ENCODE results near the gene ZNF684.
A peak's percentile ranks its signal among the peaks of the same experiment; 100 is the strongest.
"Not testable (repeated sequence)": the region's sequence is repeated elsewhere in the genome, so short reads cannot be mapped to it uniquely, and the experiment has no call there.

The ZNF684 gene

DNA sequence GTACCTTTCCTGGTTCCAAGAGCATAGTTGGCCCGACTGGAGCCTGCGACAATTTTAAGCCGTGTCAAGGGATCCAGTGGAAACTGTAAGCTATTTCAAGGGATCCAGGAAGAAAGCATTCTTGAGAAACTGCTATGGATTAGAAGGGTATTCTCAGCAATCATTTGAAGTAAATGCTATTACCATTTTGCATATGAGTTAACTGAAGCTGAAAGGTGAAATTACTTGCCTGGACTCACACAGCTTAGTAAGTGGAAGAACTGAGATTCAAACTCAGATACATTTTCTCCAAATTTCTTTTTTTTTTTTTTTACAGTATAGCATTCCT lies 589 bp downstream of the ZNF684 start:
- DNase-seq (ENCODE audit: low spot score), result no peak
- TF ChIP-seq CTCF (IDR thresholded peaks at IDR 0.05; ENCODE audit: extremely low read depth, missing control alignments), result no peak

DNA sequence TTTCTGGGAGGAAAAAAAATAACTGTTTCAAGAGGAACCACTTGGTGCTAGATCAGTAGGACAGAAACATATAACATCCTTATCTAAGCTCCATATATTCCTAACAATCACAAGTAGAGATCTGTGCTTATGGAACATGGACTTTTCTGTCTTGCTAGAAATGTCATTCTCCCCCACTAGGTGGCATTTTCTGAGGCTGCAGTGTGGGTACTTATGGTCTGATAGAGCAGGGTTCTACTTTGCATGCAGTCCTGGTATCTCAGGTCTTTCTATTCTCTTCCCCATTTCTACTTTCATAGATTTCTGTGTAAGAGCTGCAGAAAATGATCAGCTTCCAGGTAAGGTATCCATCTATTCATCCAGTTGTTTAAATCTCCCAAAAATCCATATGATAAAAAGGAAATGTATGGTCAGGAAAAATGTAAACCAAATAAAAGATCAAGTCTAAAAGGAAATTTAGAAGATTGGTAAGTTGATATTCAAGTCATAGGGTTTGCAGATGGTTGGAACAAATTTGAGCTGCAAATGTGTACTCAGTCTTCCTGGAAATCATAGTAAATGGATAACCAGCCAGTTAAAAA lies 1.5 kb downstream of the ZNF684 start:
- DNase-seq (ENCODE audit: low spot score), result peak; percentile 61
- TF ChIP-seq CTCF (IDR thresholded peaks at IDR 0.05; ENCODE audit: extremely low read depth, missing control alignments), result peak; percentile 26

GRCh38 chr1:40534589-40534988 lies 3.2 kb downstream of the ZNF684 start:
- DNase-seq (ENCODE audit: low spot score), result no peak
- no peak for TF ChIP-seq CTCF (IDR thresholded peaks at IDR 0.05; ENCODE audit: extremely low read depth, missing control alignments)

DNA sequence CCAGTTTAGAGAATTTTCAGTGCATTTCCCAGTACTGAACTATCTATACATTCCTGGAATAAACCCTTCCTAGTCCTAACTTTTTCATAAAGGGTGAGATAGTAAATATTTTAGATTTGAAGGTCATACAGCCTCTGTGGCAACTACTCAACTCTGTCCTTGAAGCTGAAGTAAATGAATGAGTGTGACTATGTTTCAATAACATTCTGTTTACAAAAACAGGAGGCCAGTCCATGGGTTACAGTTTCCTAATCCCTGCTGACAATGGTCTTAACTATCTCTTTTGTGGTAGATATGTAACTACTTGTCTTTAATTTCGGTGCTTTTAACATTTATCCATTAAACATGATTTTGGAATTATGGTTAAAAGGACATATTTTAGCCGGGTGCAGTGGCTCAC lies 4.3 kb downstream of the ZNF684 start:
- DNase-seq (ENCODE audit: low spot score), result no peak
- TF ChIP-seq CTCF (IDR thresholded peaks at IDR 0.05; ENCODE audit: extremely low read depth, missing control alignments), result no peak

DNA sequence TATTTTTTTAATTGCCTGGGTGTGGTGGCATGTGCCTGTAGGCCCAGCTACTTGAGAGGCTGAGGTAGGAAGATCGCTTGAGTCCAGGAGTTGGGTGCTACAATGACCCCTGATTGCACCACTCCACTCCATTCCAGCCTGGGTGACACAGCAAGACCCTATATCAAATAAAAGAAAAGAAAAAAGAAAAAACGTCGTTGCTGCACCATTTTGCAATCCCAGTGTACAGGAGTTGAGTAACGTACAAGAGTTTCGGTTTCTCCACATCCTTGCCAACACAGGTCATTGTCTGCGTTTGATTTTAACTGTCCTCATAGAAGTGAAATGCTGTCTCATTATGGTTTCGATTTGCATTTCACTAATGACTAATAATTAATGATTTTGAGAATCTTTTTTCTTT lies 7.9 kb downstream of the ZNF684 start:
- DNase-seq (ENCODE audit: low spot score), result no peak
- no peak for TF ChIP-seq CTCF (IDR thresholded peaks at IDR 0.05; ENCODE audit: extremely low read depth, missing control alignments)

GRCh38 chr1:40546957-40547356 lies 15.5 kb downstream of the ZNF684 start:
- TF ChIP-seq CTCF (IDR thresholded peaks at IDR 0.05; ENCODE audit: extremely low read depth, missing control alignments), result no peak
- DNase-seq (ENCODE audit: low spot score), result no peak

- no peak for TF ChIP-seq CTCF (IDR thresholded peaks at IDR 0.05; ENCODE audit: extremely low read depth, missing control alignments)
- DNase-seq (ENCODE audit: low spot score), result no peak
These were observed 21.6 kb downstream of the ZNF684 start for GRCh38 chr1:40553017-40553416.

GRCh38 chr1:40554807-40555206 lies 23.4 kb downstream of the ZNF684 start:
- not testable (repeated sequence) for DNase-seq (ENCODE audit: low spot score)
